Measurements from ENCODE around the gene ECEL1.
"Not testable (repeated sequence)": the region's sequence is repeated elsewhere in the genome, so short reads cannot be mapped to it uniquely, and the experiment has no call there.

The ECEL1 gene

DNA sequence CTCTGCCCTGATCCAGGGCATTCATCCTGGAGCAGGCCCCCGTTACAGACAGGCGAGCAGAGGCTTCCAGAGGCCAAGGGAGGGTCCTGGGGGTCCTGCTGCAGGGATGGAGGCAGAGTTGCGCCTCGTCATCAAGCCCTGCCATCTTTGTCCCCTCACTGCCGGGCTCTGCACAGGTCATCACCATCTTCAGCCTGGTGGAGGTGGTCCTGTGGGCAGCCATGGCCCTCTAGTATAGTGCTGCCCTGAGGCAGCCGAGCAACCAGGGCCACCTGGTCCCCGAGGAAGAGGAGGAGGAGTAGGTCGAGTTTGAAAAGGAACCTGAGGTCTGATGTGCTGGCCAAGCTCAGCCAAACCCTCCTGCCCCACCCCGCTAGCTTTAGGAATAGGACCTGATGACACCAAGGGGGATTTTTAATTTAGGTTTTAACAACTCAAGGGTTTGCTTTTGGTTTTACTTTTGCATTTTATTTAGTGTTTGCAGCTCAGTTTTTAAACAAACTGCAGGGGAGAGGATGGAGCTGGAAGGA is 40.5 kb downstream of the ECEL1 start:
- ChIA-PET CTCF (interaction anchor here (0.6 to 4.0 kb wide), 18 partner anchors 10 to 582 kb away, joined by 3 to 77 read pairs (median 4); partner anchors contain the start of gene PRSS56), POLR2A (no interaction called here)
- TF ChIP-seq ZNF610 (tag by site-specific recombination; IDR thresholded peaks at IDR 0.05; ENCODE audit: borderline replicate concordance) (no peak), ZNF658 (tag by site-specific recombination; IDR thresholded peaks at IDR 0.05) (no peak)
- TF ChIP-seq, protein P1, sequence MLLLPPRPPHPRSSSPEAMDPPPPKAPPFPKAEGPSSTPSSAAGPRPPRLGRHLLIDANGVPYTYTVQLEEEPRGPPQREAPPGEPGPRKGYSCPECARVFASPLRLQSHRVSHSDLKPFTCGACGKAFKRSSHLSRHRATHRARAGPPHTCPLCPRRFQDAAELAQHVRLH (tag by site-specific recombination; IDR thresholded peaks at IDR 0.05), result no peak
- TF ChIP-seq, protein P2, sequence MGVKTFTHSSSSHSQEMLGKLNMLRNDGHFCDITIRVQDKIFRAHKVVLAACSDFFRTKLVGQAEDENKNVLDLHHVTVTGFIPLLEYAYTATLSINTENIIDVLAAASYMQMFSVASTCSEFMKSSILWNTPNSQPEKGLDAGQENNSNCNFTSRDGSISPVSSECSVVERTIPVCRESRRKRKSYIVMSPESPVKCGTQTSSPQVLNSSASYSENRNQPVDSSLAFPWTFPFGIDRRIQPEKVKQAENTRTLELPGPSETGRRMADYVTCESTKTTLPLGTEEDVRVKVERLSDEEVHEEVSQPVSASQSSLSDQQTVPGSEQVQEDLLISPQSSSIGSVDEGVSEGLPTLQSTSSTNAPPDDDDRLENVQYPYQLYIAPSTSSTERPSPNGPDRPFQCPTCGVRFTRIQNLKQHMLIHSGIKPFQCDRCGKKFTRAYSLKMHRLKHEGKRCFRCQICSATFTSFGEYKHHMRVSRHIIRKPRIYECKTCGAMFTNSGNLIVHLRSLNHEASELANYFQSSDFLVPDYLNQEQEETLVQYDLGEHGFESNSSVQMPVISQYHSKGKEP (tag by site-specific recombination; IDR thresholded peaks at IDR 0.05), result no peak
- H3K36me3 ChIP-seq (ENCODE audit: control insufficient read depth in 2 of 2, insufficient read depth in 1 of 2, low read length in 2 of 2), result no peaks in the 10 kb centered on the region
- no peak overlapping the region for H3K27ac ChIP-seq (ENCODE audit: extremely low read depth, low read depth, low read length)
- H3K9me3 ChIP-seq (ENCODE audit: control insufficient read depth, insufficient read depth, low read depth, low read length), result no peaks in the 10 kb centered on the region
- no peaks in the 10 kb centered on the region for H3K4me1 ChIP-seq (ENCODE audit: control insufficient read depth, insufficient read depth, low read length)
- no peak overlapping the region for H3K4me3 ChIP-seq (ENCODE audit: low read depth, low read length)

DNA sequence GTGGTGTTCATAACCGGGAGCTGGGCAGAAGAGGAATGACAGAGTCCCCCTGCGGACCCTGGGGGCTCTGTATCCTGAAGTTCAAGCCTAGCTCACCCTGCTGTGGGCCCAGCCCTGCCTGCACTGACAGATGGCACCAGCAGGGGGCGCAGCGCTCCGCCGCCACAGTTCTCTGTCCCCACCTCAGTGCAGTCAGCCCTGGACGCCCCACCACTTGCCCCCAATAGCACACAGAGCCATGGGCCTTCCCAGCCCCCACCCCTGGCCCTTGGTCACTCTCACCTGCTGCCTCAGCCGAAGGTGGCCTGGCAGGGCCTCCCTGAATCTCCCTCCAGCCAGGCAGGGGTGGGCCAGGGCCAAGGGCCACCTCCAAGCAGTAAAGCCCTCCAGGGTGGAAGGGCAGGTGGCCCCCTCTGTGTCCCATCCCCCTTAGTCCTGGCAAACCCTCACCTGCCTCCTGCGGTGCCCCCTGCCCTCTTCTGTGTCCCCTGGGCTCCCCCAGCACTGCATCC is 41.3 kb downstream of the ECEL1 start:
- H3K27ac ChIP-seq (ENCODE audit: extremely low read depth, low read depth, low read length); H3K4me3 ChIP-seq (ENCODE audit: low read depth, low read length); H3K4me1 ChIP-seq (ENCODE audit: control insufficient read depth, insufficient read depth, low read length); H3K9me3 ChIP-seq (ENCODE audit: control insufficient read depth, insufficient read depth, low read depth, low read length); POLR2A ChIA-PET; H3K36me3 ChIP-seq (ENCODE audit: control insufficient read depth in 2 of 2, insufficient read depth in 1 of 2, low read length in 2 of 2): not testable (repeated sequence)
- CTCF ChIA-PET, result interaction anchor here (0.6 to 4.0 kb wide), 12 partner anchors 9 to 545 kb away, joined by 3 to 77 read pairs (median 5); partner anchors contain the start of gene PRSS56
- peak; percentile 73 for TF ChIP-seq GLIS1 (tag by site-specific recombination; IDR thresholded peaks at IDR 0.05)
- TF ChIP-seq ZIC2 (tag by site-specific recombination; IDR thresholded peaks at IDR 0.05), result 0 out of 2 replicates have a peak, but pooled peaks have one; percentile 9
- TF ChIP-seq GLIS2 (tag by site-specific recombination; IDR thresholded peaks at IDR 0.05), result peak; percentile 73

DNA sequence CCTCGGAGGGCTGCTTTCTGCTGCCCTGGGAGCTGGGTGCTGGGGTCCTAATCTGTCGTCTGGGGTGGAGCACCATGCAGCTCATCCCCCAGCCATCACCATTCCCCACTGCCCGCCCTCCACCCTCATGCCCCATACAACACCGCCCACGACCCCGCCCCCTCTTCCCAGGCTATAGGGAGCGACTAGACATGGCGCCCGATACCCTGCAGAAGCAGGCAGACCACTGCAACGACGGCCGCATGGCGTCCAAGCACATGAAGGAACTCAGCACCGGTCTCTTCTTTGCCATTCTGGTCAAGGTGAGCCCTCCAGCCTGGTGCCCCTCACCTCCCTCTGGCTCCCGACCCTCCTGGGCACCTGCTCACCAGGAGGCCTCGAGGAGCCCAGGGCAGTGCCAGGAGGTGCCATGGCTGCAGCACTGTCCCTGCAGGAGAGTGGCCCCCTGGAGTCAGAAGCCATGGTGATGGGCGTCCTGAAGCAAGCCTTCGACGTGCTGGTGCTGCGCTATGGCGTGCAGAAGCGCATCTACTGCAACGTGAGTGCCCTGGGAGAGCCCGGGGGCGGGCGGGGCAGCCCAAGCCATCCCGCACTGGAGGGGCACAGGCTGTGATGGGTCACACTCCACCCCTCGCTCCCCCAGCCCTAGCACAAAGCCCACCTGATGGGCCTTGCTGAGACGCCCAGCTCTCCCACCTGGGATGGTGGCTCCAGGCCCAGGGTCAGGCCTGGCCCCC is 42.3 kb downstream of the ECEL1 start:
- POLR2A ChIA-PET; H3K4me3 ChIP-seq (ENCODE audit: low read depth, low read length); H3K36me3 ChIP-seq (ENCODE audit: control insufficient read depth in 2 of 2, insufficient read depth in 1 of 2, low read length in 2 of 2); H3K9me3 ChIP-seq (ENCODE audit: control insufficient read depth, insufficient read depth, low read depth, low read length); H3K27ac ChIP-seq (ENCODE audit: extremely low read depth, low read depth, low read length); H3K4me1 ChIP-seq (ENCODE audit: control insufficient read depth, insufficient read depth, low read length): not testable (repeated sequence)
- CTCF ChIA-PET, result interaction anchor here (0.6 to 1.9 kb wide), 10 partner anchors 17 to 544 kb away, joined by 3 to 19 read pairs (median 4); partner anchors contain the start of gene PRSS56

DNA sequence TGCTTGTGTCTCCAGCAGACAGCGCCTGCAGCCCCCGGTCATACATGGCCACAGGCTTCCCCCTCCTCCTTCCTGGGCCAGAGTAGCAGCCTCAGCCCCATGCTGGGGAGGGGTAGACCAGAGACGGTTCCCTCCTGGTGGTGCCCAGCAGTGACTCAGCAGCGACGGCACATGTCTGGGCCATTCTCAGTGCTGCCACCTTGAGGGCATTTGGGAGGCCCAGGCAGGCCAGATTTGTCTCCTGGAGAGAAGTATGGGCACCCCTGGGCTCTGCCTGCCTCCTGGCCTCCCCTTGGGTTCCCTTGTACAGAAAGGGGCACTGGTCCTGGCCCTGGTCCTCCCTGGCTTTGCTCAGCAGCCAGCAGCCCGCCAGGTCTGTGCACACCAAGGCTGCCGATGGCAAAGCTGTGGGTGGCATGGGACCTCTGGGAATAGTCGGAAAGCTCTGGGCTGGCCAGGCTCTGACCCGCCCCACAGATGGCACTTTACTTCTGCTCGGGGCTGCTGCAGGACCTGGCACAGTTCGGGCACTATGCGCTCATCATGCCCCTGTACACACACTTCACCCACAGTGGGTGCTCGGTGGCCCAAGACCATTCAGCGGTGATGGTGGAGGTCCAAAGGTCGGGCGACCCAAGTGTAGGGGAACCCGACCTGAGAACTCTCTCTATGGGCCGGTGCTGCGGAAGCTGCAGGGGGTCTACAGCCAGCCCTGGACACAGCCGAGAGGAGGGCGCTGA is 43.1 kb downstream of the ECEL1 start:
- Histone ChIP-seq H3K36me3 (ENCODE audit: control insufficient read depth in 2 of 2, insufficient read depth in 1 of 2, low read length in 2 of 2) (no peaks in the 10 kb centered on the region), H3K4me1 (ENCODE audit: control insufficient read depth, insufficient read depth, low read length) (no peaks in the 10 kb centered on the region), H3K9me3 (ENCODE audit: control insufficient read depth, insufficient read depth, low read depth, low read length) (no peaks in the 10 kb centered on the region), H3K27ac (ENCODE audit: extremely low read depth, low read depth, low read length) (no peak overlapping the region), H3K4me3 (ENCODE audit: low read depth, low read length) (no peak overlapping the region)
- POLR2A ChIA-PET, result no interaction called here
- CTCF ChIA-PET, result interaction anchor here (0.6 to 1.9 kb wide), 17 partner anchors 9 to 543 kb away, joined by 3 to 19 read pairs (median 3); partner anchors contain the start of gene PRSS56
- TF ChIP-seq ZNF664 (tag by site-specific recombination; IDR thresholded peaks at IDR 0.05) (no peak), ZNF302 (tag by site-specific recombination; IDR thresholded peaks at IDR 0.05; ENCODE audit: low read depth) (no peak), ZBTB17 (tag by site-specific recombination; IDR thresholded peaks at IDR 0.05) (no peak), ZSCAN23 (tag by site-specific recombination; IDR thresholded peaks at IDR 0.05) (no peak), ZNF266 (tag by site-specific recombination; IDR thresholded peaks at IDR 0.05; ENCODE audit: low read depth) (no peak)
- TF ChIP-seq, protein P3, sequence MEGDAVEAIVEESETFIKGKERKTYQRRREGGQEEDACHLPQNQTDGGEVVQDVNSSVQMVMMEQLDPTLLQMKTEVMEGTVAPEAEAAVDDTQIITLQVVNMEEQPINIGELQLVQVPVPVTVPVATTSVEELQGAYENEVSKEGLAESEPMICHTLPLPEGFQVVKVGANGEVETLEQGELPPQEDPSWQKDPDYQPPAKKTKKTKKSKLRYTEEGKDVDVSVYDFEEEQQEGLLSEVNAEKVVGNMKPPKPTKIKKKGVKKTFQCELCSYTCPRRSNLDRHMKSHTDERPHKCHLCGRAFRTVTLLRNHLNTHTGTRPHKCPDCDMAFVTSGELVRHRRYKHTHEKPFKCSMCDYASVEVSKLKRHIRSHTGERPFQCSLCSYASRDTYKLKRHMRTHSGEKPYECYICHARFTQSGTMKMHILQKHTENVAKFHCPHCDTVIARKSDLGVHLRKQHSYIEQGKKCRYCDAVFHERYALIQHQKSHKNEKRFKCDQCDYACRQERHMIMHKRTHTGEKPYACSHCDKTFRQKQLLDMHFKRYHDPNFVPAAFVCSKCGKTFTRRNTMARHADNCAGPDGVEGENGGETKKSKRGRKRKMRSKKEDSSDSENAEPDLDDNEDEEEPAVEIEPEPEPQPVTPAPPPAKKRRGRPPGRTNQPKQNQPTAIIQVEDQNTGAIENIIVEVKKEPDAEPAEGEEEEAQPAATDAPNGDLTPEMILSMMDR (tag by site-specific recombination; IDR thresholded peaks at IDR 0.05), result peak; percentile 28; the same call in 1 of the 2 replicates
- TF ChIP-seq, protein P4, sequence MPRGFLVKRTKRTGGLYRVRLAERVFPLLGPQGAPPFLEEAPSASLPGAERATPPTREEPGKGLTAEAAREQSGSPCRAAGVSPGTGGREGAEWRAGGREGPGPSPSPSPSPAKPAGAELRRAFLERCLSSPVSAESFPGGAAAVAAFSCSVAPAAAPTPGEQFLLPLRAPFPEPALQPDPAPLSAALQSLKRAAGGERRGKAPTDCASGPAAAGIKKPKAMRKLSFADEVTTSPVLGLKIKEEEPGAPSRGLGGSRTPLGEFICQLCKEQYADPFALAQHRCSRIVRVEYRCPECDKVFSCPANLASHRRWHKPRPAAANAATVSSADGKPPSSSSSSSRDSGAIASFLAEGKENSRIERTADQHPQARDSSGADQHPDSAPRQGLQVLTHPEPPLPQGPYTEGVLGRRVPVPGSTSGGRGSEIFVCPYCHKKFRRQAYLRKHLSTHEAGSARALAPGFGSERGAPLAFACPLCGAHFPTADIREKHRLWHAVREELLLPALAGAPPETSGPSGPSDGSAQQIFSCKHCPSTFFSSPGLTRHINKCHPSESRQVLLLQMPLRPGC (tag by site-specific recombination; IDR thresholded peaks at IDR 0.05), result no peak
- TF ChIP-seq, protein P5, sequence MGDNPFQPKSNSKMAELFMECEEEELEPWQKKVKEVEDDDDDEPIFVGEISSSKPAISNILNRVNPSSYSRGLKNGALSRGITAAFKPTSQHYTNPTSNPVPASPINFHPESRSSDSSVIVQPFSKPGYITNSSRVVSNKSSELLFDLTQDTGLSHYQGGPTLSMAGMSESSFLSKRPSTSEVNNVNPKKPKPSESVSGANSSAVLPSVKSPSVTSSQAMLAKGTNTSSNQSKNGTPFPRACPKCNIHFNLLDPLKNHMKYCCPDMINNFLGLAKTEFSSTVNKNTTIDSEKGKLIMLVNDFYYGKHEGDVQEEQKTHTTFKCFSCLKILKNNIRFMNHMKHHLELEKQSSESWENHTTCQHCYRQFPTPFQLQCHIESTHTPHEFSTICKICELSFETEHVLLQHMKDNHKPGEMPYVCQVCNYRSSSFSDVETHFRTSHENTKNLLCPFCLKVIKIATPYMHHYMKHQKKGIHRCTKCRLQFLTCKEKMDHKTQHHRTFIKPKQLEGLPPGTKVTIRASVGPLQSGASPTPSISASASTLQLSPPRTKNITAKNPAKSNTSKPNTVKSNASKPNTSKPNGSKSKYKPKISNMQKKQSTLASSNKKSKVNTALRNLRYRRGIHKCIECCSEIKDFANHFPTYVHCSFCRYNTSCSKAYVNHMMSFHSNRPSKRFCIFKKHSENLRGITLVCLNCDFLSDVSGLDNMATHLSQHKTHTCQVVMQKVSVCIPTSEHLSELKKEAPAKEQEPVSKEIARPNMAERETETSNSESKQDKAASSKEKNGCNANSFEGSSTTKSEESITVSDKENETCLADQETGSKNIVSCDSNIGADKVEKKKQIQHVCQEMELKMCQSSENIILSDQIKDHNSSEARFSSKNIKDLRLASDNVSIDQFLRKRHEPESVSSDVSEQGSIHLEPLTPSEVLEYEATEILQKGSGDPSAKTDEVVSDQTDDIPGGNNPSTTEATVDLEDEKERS (tag by site-specific recombination; IDR thresholded peaks at IDR 0.05), result no peak

Measured in HEK293 (cell line).